GM21723 (cell line): ENCODE results near the gene RASL10A.

Experiments used
- ATAC-seq: cut with Tn5 transposase; IDR thresholded peaks from one replicate; pipeline ENCODE4 v1.9.1; 2021; ENCODE audit warnings: mild to moderate bottlenecking, moderate library complexity; ENCODE audit not compliant: unreplicated experiment

The RASL10A gene

DNA sequence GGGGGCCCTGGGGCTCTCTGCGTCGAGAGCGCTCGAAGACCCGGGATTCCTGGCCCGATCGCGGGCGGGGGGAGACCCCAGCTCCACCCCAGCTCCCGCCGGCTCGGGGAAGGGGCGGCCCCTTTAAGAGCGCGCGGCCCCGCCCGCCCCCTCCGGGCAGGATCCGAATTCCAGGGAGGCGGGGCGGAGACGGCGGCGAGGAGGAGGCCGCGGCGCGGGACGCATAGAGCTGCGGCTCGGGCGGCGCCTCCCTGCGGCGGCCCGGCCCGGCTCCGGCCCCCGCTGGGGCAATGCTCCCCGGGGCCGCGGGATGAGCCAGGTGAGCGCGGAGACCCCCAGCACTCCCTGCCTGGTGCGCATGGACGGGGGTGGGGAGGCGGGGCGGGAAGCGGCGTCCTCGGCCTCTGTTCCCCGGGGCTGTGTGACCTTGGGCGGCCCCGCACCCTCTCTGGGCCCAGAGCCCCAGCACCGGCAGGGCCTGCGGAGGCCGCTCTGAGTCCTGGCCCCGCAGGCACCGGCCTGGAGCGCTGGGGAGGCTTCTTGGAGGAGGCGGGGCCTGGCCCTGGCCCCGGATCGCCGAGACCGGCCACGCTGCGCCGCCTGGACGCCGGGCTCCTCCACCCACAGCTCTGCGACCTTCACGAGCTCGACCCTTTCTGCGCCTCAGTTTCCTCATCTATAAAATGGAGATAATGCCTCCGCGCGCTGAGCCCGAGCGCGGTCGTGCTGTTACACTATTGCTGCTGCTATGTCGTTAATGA is 8.5 kb downstream of the RASL10A start:
- ATAC-seq, result no peak

DNA sequence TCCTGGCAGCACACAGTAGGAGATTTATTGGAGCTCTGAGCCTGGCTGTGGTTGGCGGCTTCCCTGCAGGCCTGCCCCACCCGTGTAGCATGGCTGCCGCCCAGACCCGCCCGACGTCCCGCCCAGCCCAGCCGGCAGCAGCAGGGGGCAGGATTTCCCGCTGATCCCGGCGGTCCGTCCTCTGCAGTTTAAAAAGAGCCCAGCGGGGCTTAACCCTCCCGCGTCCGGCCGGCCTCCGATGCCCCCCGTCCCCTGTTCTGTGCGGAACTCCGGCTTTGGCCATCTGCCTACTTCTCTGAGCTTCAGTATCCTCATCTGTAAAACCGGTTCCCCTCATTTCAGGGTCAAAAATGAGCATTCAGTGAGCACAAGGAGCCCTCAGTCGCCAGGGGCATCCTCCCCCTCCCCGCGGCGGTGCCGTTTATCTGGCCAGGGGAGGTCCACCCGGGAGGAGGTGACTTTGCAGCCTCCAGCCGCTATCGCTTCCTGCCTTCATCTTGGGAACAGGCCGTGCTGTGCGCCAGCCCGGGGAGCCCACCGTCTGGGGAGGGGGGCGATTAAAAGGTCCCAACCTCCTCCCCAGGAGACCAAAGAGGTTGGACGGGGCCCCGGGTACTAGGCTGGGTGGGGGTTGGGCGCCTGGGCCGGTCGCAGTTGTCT is 9.2 kb downstream of the RASL10A start, which contains the start of gene GAS2L1:
Gene GAS2L1, plus strand, starts transcription at position 476 of the 660 bp plus-strand sequence. CDS start 1,456 bp downstream, outside the sequence.
- ATAC-seq, result no peak

DNA sequence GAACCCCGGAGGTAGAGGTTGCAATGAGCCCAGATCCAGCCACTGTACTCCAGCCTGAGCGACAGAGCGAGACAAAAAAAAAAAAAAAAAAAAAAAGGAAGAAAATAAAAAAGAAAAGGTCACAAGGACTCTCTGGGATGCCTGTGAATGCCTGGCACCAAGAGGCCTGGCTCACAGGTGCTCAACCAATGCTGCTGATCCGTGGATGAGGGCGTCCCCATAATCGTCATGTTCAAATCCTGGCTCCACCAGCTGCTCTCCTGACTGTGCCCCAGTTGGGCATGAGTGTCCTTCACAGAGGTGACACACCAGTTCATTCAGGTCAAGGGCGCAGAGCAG is 9.7 kb downstream of the RASL10A start:
- no peak for ATAC-seq

DNA sequence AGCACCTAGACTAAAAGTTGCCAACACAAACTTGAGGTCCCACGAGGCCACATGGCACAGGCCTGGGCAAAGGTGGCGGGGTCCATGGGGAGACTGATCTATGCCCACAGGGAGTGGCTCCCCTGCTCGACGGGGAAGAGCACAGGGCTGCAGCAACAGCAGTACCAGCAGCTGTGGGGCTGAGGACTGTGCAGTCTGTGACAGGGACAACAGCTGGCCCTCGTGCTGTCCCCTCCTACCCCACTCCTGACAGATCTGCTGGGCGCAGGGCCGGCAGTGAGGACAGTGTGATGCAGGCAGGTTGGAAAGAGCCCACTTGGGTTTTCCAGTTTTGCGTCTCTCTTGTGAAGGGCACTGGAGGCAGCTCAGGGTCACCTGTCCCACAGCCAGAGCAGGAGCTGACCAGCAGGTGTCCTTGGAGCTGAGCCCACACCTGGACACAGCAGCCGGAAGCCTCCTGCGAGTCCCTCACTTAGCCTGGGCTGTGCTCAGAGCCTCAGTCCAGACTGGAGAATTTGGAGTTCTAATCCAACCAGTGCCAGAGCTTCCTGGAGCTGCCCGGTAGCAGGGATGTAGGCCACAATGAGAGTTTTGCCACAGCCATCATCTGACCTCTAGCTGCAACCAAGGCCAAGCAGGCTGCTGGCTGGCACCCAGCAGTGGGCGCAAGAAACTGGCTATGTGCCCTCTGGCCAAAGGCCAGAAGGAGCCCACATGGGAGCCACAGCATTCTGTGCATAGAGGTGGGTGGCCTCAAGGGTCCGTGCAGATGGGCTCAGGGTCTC is 12.6 kb downstream of the RASL10A start:
- no peak for ATAC-seq

DNA sequence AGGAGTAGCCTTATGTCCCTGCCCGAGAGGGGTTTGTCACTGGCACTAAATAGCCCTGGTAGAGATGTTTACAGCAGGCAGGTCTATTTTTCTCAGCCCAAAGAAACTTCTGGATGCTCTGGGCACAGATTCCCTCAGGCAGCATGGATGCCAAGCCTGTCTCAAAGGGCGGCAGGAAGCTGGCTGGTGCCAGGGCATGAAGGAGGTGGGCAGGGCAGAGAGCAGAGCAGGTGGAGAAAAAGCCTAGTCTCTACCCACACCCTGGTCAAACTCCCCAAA is 13.2 kb downstream of the RASL10A start:
- no peak for ATAC-seq

DNA sequence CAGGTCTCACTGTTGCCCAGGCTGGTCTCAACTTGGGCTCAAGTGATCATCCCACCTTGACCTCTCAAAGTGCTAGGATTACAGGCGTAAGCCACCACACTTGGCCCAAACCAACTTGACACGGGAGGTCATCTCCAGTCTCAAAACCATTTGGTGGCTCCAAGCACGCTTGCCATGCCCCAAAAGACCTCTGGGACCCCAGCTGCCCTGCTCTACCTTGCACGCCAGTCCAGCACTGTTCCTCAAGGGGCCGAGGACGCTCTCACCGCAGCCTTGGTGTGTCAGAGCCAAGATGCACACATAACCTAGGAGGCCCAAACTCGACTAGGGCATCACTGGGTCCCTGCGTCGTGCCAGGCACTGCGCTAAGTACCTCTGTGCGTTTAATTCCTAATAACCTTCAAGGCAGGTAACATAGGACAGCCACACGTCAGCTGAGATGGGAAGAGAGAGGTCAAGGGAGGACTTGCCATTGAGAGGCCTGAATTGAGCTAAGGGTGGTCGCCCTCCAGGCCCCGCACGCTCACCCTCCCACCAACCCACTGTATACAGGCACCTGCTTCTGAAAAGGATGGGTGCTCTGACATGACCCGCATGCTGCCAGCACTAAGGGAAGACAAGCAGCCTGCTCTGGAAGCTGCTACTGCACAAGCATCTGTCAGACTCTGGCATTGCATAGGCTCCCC is 13.6 kb downstream of the RASL10A start:
- ATAC-seq, result no peak

DNA sequence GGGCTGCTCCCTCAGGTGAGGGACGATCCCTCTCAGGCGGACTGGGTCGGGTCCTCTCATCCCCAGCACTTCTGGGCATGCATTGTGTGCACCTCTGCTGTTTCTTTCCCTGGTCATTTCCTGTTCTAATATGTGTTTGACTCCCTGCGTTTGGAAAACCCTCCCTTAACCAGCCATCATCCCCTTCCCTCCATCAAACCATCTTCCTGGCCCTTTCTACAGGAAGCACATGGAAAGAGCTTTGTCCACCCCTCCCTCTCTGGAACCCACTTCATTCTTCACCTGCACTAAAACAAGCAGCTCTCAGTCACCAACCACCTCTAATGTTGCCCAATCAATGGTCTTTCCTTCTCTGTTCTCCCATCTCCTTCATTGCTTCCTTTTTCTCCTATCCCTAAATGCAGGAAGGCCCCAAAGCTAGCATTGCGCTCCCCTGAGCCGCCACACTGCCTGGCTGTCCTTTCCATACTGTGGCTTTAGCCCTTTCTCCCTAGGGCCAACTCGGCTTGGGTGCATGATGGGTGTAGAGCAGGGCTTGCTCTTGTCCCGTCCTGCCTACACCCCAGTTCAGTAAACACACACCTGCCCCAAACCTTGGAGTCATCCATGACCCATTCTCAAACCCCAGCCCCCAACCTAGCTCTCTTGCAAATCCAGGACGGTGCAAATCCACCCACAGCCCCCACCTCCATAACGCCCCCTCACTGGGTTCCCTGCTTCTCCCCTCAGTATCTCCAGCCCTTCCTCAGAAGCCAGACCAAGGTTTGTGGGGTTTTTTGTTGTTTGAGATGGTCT is 14.5 kb downstream of the RASL10A start:
- ATAC-seq, result no peak

DNA sequence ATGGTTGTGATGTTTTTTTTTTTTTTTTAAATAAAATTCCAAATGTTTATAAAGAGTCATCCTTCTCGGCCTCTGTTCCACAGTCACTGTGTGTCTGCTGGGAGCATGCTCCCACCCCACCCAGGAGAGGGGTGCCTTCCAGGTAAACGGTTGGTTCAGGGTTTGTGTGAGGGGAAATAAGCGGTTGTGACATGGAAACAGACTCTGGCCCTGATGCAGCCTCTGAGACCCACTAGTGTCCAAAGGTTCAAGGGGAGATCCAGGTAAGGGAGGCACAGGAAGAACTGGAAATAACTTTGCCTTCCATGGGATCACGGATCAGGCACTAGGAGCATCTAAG is 15.1 kb downstream of the RASL10A start:
- ATAC-seq, result no peak

DNA sequence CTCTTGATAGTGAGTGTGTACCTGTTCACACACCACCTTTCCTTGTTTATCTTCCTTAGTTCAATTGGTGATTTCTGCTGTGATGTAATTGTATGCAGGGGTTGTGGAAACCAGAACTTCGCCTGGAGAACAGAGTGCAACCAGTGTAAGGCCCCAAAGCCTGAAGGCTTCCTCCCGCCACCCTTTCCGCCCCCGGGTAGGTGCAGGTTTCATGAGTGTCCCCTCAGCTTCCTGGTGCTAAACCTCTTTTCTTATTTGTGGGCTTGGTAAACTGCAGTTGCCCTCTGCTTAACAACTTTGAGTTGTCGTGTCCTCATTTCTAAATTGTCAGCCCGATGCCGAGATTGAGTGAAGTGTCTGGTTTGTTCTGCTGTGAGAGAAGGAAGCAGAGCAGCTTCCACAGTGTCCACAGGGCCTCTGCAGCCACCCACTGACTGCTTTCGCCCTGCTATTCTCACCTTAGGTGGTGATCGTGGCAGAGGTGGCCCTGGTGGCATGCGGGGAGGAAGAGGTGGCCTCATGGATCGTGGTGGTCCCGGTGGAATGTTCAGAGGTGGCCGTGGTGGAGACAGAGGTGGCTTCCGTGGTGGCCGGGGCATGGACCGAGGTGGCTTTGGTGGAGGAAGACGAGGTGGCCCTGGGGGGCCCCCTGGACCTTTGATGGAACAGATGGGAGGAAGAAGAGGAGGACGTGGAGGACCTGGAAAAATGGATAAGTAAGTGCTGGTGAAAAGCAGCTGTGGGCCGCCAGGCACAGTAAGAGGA is 16.2 kb downstream of the RASL10A start:
- no peak for ATAC-seq

DNA sequence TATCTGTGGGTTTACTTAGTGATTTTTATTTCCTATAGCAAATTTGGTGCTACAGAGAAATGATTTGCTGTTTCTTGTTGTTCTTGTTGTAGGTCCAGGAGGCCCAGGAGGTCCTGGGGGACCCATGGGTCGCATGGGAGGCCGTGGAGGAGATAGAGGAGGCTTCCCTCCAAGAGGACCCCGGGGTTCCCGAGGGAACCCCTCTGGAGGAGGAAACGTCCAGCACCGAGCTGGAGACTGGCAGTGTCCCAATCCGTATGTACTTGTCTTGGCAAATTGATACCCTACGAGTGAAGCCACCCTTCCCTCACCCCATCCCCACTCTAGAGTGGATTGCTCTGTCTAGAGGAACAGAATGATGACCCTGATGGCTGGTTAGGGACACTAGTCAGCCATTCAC is 16.9 kb downstream of the RASL10A start:
- no peak for ATAC-seq

DNA sequence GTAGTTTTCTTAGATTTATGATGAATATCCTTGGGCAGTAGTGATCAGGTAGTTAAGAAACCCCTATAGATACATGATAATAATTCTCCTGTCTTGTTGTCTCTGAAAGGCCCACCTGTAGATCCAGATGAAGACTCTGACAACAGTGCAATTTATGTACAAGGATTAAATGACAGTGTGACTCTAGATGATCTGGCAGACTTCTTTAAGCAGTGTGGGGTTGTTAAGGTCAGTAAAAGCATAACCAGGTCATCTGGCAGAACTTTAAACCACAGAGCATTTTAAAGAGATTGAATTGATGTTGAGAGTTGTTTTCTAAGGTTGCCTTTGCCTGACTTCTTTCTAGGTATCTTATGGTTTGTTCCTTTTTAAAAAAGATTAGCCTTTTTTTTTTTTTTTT is 23.1 kb downstream of the RASL10A start:
- ATAC-seq, result no peak

DNA sequence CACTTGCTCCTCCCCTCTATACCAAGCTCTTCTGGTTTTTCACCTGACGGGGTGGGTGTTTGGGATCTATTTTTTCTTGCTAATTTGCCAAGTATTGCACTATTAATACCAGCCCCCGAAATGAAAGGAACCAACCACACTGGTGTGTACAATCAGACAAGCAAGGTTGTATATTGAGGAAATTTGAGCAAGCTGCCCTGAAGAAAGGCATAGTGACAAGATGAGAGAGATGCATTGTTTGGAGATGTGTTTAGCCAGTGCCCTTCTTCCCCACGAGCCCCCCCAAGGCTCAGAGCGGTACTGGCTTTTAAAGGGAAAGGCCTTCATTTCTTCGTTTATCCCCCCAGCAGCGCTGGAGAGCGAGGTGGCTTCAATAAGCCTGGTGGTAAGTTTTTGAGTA is 24.3 kb downstream of the RASL10A start:
- ATAC-seq, result no peak

DNA sequence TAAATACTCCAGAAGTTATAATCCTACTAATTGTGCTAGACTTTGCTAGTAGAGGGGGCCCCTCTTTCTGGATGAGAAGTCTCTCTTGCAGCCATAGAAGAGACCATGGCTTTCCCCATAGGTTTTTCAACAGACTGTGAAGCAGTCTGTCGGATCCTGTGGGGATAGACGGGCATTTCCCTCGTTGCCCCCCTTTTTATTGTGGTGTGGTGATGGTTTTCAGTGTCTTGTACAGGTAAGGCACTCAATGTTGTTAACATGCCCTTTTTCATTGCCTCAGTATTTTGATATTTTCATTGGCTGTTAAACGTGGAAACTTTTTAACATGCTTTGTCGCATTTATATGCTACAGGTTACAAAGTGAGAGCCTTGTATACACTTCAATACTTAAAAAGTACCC is 25.4 kb downstream of the RASL10A start:
- ATAC-seq, result no peak

DNA sequence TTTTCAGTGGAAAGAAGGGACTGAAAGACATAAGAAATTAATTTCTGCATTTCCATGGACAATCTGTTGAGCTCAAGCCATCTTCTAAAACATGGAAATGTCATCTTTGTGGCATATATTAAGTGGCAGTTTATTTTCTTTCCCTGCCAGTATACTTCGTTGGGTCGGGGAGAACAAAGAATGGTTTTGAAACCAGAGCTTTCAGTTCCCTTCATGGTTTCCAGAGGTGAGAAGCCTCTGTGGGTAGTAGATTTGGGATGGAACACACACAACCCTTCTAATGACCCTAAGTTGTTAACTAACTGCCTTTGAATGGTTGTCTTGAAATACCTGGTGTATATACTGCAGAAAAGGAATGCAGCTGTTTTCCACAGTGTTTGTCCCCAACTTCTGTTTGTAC is 26.7 kb downstream of the RASL10A start:
- no peak for ATAC-seq

DNA sequence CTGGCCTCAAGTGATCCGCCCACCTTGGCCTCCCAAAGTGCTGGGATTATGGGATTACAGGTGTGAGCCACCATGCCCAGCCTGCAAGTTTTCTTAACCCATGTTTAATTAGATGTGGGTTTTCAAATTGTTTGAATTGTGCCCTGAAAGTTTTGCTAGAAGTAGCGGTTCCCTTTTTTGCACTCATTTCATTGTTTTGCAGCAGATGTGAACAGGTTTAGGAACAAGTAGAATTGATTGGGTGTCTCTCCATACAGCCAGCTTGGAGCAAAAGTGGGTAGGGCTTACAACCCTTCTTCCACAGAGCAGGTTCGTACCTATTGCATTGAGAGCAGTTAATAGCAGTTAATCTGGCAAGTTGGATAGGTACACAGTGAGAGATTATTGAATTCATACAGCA is 31.3 kb downstream of the RASL10A start:
- ATAC-seq, result no peak

DNA sequence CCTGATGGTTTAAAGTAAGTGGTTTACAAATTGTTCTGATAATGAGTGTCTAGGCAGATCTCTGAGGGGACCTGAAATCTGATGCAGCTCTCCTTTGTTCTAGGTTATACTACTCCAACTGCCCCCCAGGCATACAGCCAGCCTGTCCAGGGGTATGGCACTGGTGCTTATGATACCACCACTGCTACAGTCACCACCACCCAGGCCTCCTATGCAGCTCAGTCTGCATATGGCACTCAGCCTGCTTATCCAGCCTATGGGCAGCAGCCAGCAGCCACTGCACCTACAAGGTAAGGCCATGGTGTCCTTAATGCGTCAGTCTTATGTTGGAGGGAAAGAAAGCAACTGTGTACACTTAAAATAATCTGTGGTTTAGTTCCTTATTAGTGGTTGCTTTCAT is 37.6 kb downstream of the RASL10A start:
- no peak for ATAC-seq

DNA sequence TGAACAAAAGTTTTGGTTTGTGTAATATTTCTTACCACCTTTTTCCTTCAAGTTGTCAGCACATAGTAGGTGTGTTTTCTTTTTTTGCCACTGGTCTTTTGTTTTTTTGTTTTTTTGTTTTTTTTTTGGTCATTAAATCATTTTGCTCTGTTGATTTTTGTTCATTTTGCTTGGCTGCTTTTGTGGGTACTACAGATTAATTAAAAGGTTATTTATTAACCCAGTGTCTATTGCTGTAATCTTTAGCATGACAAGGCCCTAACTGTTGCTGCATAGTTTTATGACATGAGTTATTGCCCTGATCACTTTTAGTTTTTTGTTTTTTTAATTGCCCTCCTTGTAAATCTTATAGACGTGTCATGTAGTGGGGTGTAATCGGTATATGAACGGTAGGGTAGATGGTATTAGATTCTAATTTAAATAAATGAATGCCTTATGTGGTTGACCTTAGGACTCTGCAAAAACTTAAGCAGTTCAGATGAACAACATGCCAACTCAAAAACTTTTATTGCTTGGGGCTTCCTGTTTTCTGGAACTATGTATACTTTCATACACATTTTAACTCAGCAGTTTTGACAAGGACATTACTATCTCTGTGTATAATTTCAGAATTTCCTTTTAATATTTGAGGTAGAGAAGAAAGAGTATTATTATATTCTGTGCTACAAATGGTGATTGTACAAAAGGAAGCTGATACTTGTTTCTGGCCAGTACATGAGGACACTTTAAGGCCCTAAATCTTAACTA is 39.5 kb downstream of the RASL10A start:
- ATAC-seq, result no peak

DNA sequence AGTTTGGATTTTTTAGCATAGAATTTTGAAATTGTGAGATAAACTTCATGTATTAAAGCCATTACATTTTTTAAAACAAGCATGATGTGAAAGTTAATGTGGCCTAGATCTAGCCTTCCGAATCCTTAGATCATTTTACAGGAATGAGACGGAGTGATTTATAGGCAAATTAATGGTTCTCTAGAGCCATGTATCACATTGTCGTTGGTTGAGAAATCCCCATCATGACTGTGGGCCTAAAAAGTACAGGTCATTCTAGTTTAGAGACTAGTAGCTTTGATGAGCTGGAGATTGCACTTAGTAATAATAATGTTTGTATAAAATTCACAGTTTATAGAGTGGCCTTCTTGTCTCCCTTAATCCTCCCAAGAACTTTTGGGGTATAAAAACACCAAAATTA is 40.3 kb downstream of the RASL10A start:
- ATAC-seq, result no peak

DNA sequence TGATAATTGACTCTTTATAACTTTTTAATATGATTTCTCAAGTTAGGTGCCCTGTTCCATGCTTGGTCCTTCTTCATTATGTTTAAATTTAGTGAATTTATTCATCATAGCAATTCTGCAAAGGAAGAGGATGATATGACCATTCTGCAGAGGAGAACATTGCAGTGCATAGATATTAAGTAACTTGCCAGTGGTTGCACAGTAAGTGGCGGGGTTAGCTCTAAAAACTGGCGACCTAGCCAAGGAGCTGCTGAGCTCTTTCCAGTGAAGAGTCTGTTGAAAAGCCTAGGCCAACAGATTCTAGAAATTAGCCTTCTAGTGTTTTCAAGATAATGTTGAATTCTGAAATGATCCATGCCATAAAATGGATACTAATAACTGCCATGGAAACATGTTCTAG is 42.9 kb downstream of the RASL10A start:
- ATAC-seq, result no peak
